Erythroblast (primary cell): ENCODE measurements around the gene PCBP3.

ENCODE experiments used
- GATA1 ChIP-seq: IDR thresholded peaks from 2 replicates; pipeline ENCODE4 v1.6.1; 2011; ENCODE audit warnings: low read depth, mild to moderate bottlenecking, control low read depth, low read length, moderate library complexity
- POLR2A ChIP-seq: IDR thresholded peaks from 2 replicates; pipeline ENCODE4 v1.6.1; 2011; ENCODE audit warnings: mild to moderate bottlenecking, low read length

DNA sequence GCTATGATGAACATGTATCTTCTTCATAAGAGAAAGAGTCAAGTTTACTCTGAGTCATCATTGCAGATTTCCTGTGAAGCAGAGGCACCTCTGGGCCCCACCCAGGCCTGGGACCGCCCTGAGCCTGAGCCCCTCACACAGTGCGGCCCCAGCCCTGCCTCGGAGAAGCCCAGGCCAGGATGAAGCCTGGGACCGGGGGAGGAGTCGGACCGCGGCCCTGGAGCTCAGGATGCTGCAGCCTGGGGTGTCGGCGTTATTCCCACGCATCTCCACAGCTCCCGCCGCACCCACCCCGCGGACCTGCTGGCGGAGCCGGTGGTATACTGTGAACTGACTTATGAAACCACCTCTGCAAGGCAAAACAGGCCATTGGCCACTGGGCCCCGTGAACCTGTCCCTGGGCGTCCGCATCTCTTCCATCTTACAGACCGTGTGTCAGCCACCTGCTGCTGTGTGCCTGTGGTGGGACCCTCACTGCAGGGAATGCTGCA lies 335.7 kb downstream of the PCBP3 start:
- TF ChIP-seq POLR2A, result no peak
- no peak for TF ChIP-seq GATA1
